ENCODE data around the gene PGLYRP3. TPM values are rescaled to one million over a fixed set of nuclear protein-coding genes. Genes with fewer than 3 reads are reported as not detected.
A peak's percentile ranks its signal among the peaks of the same experiment; 100 is the strongest.

The PGLYRP3 gene
- total RNA-seq, 2 donors from 2014 or later = not detected

- intact Hi-C loops (cut with DNase I) = no loop called here
- TF ChIP-seq CTCF (IDR thresholded peaks at IDR 0.05) (peak in 1 of 4 experiments; percentile 39), POLR2AphosphoS5 (IDR thresholded peaks at IDR 0.05) (no peak)
- Histone ChIP-seq H3K27me3 (replicated peaks; ENCODE audit: insufficient read depth) (peaks cover 17% of the 10 kb centered on the region), H3K9me3 (no peaks in the 10 kb centered on the region), H3K4me3 (no peak overlapping the region), H3K4me1 (replicated peaks) (peaks cover 4% of the 10 kb centered on the region), H3K36me3 (no peaks in the 10 kb centered on the region), H3K27ac (no peak overlapping the region)
- no peak for DNase-seq (ENCODE audit: low spot score)
- WGBS = 88% methylated on average over 1 of the region's 1 CpG
These were observed 47.3 kb downstream of the PGLYRP3 start for GRCh38 chr1:153265457-153265856.

- Histone ChIP-seq H3K36me3 (no peaks in the 10 kb centered on the region), H3K27ac (no peak overlapping the region), H3K9me3 (no peaks in the 10 kb centered on the region), H3K4me3 (no peak overlapping the region), H3K4me1 (replicated peaks) (peaks cover 4% of the 10 kb centered on the region), H3K27me3 (replicated peaks; ENCODE audit: insufficient read depth) (peaks cover 17% of the 10 kb centered on the region)
- intact Hi-C loops (cut with DNase I) = no loop called here
- TF ChIP-seq CTCF (IDR thresholded peaks at IDR 0.05) = no peak
- no peak for TF ChIP-seq POLR2A (IDR thresholded peaks at IDR 0.05)
- TF ChIP-seq POLR2AphosphoS5 (IDR thresholded peaks at IDR 0.05) = no peak
- no peak for DNase-seq (ENCODE audit: low spot score)
- WGBS = 24% methylated on average over 10 of the region's 10 CpGs
These were observed 50.1 kb downstream of the PGLYRP3 start for GRCh38 chr1:153262462-153263157.

- Histone ChIP-seq H3K4me1 (replicated peaks) (peaks cover 4% of the 10 kb centered on the region), H3K27ac (no peak overlapping the region), H3K27me3 (replicated peaks; ENCODE audit: insufficient read depth) (peaks cover 13% of the 10 kb centered on the region), H3K9me3 (no peaks in the 10 kb centered on the region), H3K36me3 (no peaks in the 10 kb centered on the region), H3K4me3 (peak overlapping the region in 1 of 2 donors; percentile 18)
- TF ChIP-seq POLR2AphosphoS5 (IDR thresholded peaks at IDR 0.05) (no peak), POLR2A (IDR thresholded peaks at IDR 0.05) (no peak), CTCF (IDR thresholded peaks at IDR 0.05) (no peak)
- intact Hi-C loops (cut with DNase I) = no loop called here
- WGBS = 30% methylated on average over 6 of the region's 6 CpGs
- no peak for DNase-seq (ENCODE audit: low spot score)
These were observed 50.7 kb downstream of the PGLYRP3 start for GRCh38 chr1:153262070-153262366.

- H3K27me3 ChIP-seq (replicated peaks; ENCODE audit: insufficient read depth) = peaks cover 13% of the 10 kb centered on the region
- H3K9me3 ChIP-seq = no peaks in the 10 kb centered on the region
- no peak for DNase-seq (ENCODE audit: low spot score)
- intact Hi-C loops (cut with DNase I) = no loop called here
- H3K36me3 ChIP-seq = no peaks in the 10 kb centered on the region
- no peak for TF ChIP-seq POLR2A (IDR thresholded peaks at IDR 0.05)
- no peak for TF ChIP-seq CTCF (IDR thresholded peaks at IDR 0.05)
- TF ChIP-seq POLR2AphosphoS5 (IDR thresholded peaks at IDR 0.05) = no peak
- 3% methylated on average over 7 of the region's 80 CpGs for WGBS
- peaks cover 4% of the 10 kb centered on the region for H3K4me1 ChIP-seq (replicated peaks)
- H3K4me3 ChIP-seq = peak overlapping the region; percentile 18 to 36
- H3K27ac ChIP-seq = no peak overlapping the region
These were observed 51.3 kb downstream of the PGLYRP3 start for GRCh38 chr1:153261281-153262069.

Measured in prostate gland (tissue), 2 donors.